Gastroesophageal sphincter (tissue), 4 donors: Measurements from ENCODE around the gene IMP3. TPM values are rescaled to one million over a fixed set of nuclear protein-coding genes. Genes with fewer than 3 reads are reported as not detected.
A peak's percentile ranks its signal among the peaks of the same experiment; 100 is the strongest.

Source experiments
- ATAC-seq: fragments of 150-250 bp; one replicate; pipeline ENCODE4 v1.9.1; 2016; ENCODE audit warnings: mild to moderate bottlenecking, moderate library complexity
- H3K27ac ChIP-seq, 4 donors: fragments of 200-600 bp; sonication (generic) in 3 of 4; 1 replicate in 3 of 4; 2 replicates in 1 of 4; pipeline ENCODE4 v1.5.1; 2016 to 2019
- H3K27me3 ChIP-seq: fragments of 200-600 bp; sonication (generic); one replicate; pipeline ENCODE4 v1.5.1; 2019
- H3K36me3 ChIP-seq, 2 donors: fragments of 200-600 bp; sonication (generic); one replicate each; pipeline ENCODE4 v1.5.1; 2019; ENCODE audit warnings: control low read depth in 1 of 2
- H3K4me1 ChIP-seq, 3 donors: fragments of 200-600 bp; sonication (generic); 1 replicate in 2 of 3; 2 replicates in 1 of 3; pipeline ENCODE4 v1.5.1; 2016 to 2019; ENCODE audit warnings: control low read depth in 2 of 3
- H3K4me3 ChIP-seq, 2 donors: fragments of 200-600 bp; sonication (generic); one replicate each; pipeline ENCODE4 v1.5.1; 2019; ENCODE audit warnings: mild to moderate bottlenecking in 1 of 2, moderate library complexity in 1 of 2
- H3K9me3 ChIP-seq, 3 donors: fragments of 200-600 bp; sonication (generic); one replicate each; pipeline ENCODE4 v1.5.1; 2017 to 2019; ENCODE audit warnings: control low read depth in 2 of 3
- EP300 ChIP-seq: sonication (generic); formaldehyde crosslinking; IDR thresholded peaks from one replicate; pipeline ENCODE4 v1.6.1; 2017; ENCODE audit warnings: antibody characterized with exemption, mild to moderate bottlenecking
- POLR2A ChIP-seq, 2 donors: fragments of 450-650 bp; IDR thresholded peaks; one replicate each; pipeline ENCODE4 v1.6.1; 2017; ENCODE audit warnings: antibody characterized with exemption in 2 of 2, mild to moderate bottlenecking in 2 of 2, moderate library complexity in 1 of 2
- POLR2AphosphoS5 ChIP-seq: sonication (generic); formaldehyde crosslinking; IDR thresholded peaks from one replicate; pipeline ENCODE4 v1.6.1; 2017; ENCODE audit warnings: antibody characterized with exemption
- WGBS, 2 donors: methylation state at CpG; one replicate each; pipeline ENCODE4 v1.1.5; 2018; ENCODE audit warnings: low coverage in 1 of 2; 5-methylcytosine and 5-hydroxymethylcytosine counted together
- total RNA-seq, 4 donors: library from RNA; depleted of rRNA; stranded (reverse); fragments of >200 nt; gene quantifications; one replicate each; pipeline ENCODE4 v1.1.0, GENCODE V29; 2016
- TF ChIP-seq, protein P1 (sequence below), 4 experiments: fragments of 200-600 bp in 2 of 4; fragments of 450-650 bp in 2 of 4; sonication (generic) in 1 of 4; IDR thresholded peaks; one replicate each; pipeline ENCODE4 v1.5.1; 2017 to 2019; ENCODE audit warnings: antibody characterized with exemption in 4 of 4, mild to moderate bottlenecking in 2 of 4, moderate library complexity in 2 of 4

Gene IMP3
- total RNA-seq, 4 donors from 2014 or later, result 72.8 to 94.9 (median 85.5) TPM

DNA sequence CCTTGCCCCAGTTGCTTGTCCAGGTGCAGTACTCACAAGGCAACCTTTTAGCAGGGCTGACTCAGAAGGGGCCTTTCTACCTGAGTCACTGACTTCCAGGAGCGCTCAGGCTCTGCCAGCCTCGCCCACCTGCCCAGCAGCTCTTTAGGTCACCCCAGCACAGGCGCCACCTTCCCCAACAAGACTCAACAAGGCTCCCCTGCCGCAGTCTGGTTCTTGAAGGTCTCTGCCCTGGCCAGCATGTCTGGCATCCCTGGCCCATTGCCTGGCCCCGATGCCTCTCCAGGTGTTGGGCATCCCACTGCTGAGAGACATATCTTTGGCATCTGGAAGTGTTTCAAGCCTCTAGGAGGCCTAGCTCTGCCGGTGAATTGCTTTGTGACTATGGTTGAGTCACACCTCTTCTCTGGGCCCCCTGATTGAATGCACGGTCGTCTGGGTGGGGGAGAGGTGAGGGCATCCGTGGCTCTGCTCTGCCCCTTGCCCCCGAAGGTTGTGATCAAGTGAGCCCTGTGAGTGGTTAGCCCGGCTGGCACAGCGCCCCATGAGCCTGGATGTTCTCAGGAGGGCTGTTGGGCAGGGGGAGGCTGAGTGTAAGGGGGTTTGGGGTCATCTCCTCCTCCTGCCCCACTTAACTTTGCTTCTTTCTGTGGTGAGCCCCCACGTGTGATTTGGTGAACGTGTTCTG lies 29.3 kb upstream of the IMP3 start:
- Histone ChIP-seq H3K4me1 (peaks cover 0 to 66% (median 40%) of the 10 kb centered on the region in 3 donors), H3K27ac (peak overlapping the region in 2 of 4 donors; percentile 29 to 86)
- no peak for TF ChIP-seq POLR2A (IDR thresholded peaks at IDR 0.05)
- TF ChIP-seq, protein P1, sequence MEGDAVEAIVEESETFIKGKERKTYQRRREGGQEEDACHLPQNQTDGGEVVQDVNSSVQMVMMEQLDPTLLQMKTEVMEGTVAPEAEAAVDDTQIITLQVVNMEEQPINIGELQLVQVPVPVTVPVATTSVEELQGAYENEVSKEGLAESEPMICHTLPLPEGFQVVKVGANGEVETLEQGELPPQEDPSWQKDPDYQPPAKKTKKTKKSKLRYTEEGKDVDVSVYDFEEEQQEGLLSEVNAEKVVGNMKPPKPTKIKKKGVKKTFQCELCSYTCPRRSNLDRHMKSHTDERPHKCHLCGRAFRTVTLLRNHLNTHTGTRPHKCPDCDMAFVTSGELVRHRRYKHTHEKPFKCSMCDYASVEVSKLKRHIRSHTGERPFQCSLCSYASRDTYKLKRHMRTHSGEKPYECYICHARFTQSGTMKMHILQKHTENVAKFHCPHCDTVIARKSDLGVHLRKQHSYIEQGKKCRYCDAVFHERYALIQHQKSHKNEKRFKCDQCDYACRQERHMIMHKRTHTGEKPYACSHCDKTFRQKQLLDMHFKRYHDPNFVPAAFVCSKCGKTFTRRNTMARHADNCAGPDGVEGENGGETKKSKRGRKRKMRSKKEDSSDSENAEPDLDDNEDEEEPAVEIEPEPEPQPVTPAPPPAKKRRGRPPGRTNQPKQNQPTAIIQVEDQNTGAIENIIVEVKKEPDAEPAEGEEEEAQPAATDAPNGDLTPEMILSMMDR (IDR thresholded peaks at IDR 0.05), result no peak
- no peak for TF ChIP-seq EP300
- no peak for TF ChIP-seq POLR2AphosphoS5

DNA sequence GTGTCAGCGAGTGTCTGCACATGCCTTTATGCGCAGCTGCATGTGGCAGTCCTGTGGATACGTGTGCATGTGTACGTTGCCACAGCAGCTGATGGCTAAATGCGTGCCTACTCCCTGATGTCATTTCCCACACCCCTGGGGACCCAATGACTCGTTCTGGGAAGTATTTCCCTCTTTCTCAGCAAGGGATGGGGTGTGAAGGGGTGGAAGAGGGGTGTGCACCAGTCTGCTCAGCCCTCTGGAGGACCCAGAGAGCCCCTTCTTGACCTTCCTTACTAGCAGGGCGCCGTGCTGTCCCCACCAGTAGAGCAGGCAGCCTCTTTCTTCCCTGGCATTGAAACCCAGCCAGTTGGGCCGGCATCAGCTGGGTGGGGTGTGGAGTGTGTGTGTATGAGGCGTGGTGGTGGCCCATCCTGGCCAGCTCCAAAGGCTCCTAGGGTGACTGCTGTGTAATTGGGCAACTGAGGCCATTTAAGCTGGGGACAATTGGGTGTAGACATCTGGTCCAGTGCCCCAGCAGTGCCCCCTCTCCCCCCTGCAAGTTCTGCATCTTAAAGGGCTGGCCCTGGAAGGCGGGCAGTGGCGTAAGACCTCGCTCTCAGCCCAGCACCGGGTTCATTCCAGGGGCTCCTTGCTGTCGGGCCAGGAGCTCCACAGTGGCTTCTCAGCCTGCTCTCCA lies 26.9 kb upstream of the IMP3 start:
- WGBS, 2 donors, result 63 to 73% methylated on average over 3 to 6 of the region's 15 CpGs
- Histone ChIP-seq H3K4me1 (peaks cover 0 to 49% (median 21%) of the 10 kb centered on the region in 3 donors), H3K27ac (peak overlapping the region in 3 of 4 donors; percentile 67 to 81 (median 76)), H3K4me3 (no peak overlapping the region), H3K27me3 (no peaks in the 10 kb centered on the region), H3K36me3 (peaks cover 0 to 6% of the 10 kb centered on the region in 2 donors), H3K9me3 (no peaks in the 10 kb centered on the region)
- TF ChIP-seq EP300 (no peak), POLR2A (IDR thresholded peaks at IDR 0.05) (no peak), POLR2AphosphoS5 (peak; percentile 67)
- ATAC-seq, result peak; percentile 78

More for the DNA sequence above, 29.3 kb upstream of the IMP3 start:
- Histone ChIP-seq H3K36me3 (peaks cover 0 to under 1% of the 10 kb centered on the region in 2 donors), H3K9me3 (no peaks in the 10 kb centered on the region), H3K27me3 (no peaks in the 10 kb centered on the region), H3K4me3 (no peak overlapping the region)
- ATAC-seq, result no peak
- 53 to 60% methylated on average over 1 to 8 of the region's 14 CpGs for WGBS, 2 donors

DNA sequence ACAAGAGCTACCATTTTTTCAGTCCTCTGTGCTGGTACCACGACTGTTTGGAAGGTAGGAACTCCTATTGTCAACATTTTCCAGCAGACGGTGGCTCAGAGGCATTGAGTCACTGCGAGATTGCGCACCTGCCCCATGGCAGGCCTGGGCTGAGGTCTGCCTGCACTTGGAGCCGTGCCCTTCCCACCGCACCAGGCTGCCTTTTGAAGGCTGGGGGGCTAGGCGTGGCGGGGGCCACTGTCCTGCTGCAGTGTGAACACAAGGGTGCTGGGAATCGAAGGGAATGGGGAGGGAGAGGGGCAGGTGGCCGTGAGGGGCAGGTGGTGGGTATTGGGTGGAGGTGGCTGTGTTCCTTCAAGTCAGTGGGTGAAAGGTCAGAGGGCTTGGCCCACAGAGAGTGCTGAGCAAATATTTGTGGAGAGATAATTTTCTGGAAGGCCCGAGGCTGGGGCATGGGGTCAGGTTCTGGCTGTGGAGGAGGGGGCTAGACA lies 24.0 kb upstream of the IMP3 start:
- peaks cover 5 to 60% (median 47%) of the 10 kb centered on the region in 3 donors for H3K4me1 ChIP-seq
- H3K36me3 ChIP-seq, result peaks cover 0 to 22% of the 10 kb centered on the region in 2 donors
- ATAC-seq, result no peak
- H3K9me3 ChIP-seq, result no peaks in the 10 kb centered on the region
- no peaks in the 10 kb centered on the region for H3K27me3 ChIP-seq
- WGBS, 2 donors, result 55% methylated on average over 3 of the region's 11 CpGs; no CpG with 5 or more reads in 1 of the 2 donors
- TF ChIP-seq POLR2A (IDR thresholded peaks at IDR 0.05), result no peak
- no peak for TF ChIP-seq EP300
- TF ChIP-seq POLR2AphosphoS5, result no peak
- TF ChIP-seq, protein P1 (IDR thresholded peaks at IDR 0.05), result no peak
- H3K4me3 ChIP-seq, result no peak overlapping the region
- H3K27ac ChIP-seq, result peak overlapping the region in 3 of 4 donors; percentile 19 to 91 (median 51)

DNA sequence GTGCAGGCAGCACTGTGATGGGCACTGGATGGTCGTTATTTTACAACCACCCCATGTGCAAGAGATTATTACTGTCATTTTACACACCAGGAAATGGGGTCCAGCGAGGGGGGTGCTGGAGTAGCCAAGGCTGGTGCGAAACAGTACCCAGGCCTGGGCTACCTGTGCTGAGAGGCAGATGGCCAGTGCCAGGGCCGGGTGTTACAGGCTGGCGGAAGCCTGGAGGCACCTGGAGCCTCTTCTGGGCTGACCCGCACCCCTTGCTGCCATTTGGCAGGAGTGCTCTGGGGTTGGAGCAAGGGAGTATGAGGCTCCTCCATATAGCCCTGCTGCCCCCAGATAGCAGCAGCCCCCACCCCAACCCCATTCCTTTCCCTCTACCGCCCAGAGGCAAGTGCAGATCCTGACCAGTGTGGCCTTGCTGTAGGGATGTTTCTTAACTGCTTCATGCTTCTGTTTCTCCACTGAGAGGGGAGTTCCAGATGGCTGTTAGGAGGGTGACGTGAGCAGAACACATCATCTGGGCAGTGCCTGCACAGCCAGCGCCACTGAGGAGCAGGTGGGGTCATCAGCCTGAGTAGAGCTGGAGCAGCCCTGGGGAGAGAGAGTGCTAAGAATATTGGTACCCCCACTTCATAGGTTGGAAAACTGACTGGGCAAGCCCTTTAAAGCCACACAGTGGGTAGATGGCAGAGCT lies 22.9 kb upstream of the IMP3 start:
- Histone ChIP-seq H3K4me1 (peaks cover 5 to 69% (median 53%) of the 10 kb centered on the region in 3 donors), H3K27ac (peak overlapping the region in 3 of 4 donors; percentile 85 to 91 (median 86)), H3K4me3 (no peak overlapping the region), H3K27me3 (no peaks in the 10 kb centered on the region), H3K36me3 (peaks cover 0 to 32% of the 10 kb centered on the region in 2 donors), H3K9me3 (no peaks in the 10 kb centered on the region)
- WGBS, 2 donors, result 78 to 100% methylated on average over 1 to 4 of the region's 9 CpGs
- ATAC-seq, result no peak
- TF ChIP-seq POLR2A (IDR thresholded peaks at IDR 0.05) (no peak), EP300 (no peak), POLR2AphosphoS5 (no peak)
- TF ChIP-seq, protein P1 (IDR thresholded peaks at IDR 0.05), result no peak

DNA sequence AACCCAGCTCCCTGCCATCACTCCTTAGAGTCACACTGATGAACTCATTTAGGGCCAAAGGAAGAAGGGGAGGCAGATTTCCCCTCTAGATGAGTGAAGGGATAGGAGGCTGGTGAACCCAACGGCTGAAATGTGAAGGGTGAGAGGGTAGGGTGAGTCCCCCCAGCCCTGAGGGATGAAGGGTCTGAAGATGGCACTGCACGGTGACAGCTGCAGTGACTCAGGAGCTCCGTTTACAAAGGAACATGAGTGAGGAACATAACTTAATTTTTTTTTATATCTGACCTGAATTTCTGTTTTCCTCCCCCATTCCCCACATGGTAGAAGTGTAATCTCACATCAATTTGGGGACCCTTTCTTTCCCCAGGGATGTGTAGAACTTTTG lies 21.7 kb upstream of the IMP3 start:
- Histone ChIP-seq H3K4me1 (peaks cover 5 to 64% (median 42%) of the 10 kb centered on the region in 3 donors), H3K4me3 (peak overlapping the region in 1 of 2 donors; percentile 18), H3K27ac (peak overlapping the region; percentile 85 to 91 (median 88)), H3K36me3 (peaks cover 0 to 45% of the 10 kb centered on the region in 2 donors), H3K27me3 (no peaks in the 10 kb centered on the region), H3K9me3 (no peaks in the 10 kb centered on the region)
- WGBS, 2 donors, result 52 to 80% methylated on average over 1 to 3 of the region's 3 CpGs
- TF ChIP-seq, protein P1 (IDR thresholded peaks at IDR 0.05), result no peak
- TF ChIP-seq POLR2A (IDR thresholded peaks at IDR 0.05) (no peak), POLR2AphosphoS5 (no peak), EP300 (no peak)
- ATAC-seq, result no peak
